Nephron progenitor cell (in vitro differentiated cells): ENCODE data around the gene RNPC3.

ENCODE experiments used
- DNase-seq: peaks from one replicate; pipeline ENCODE4 v3.0.0; 2021
- H3K27ac Mint-ChIP-seq: 2 replicates; pipeline ENCODE4 v1.8.0; 2021; ENCODE audit warnings: mild to moderate bottlenecking, moderate library complexity, mixed read lengths
- H3K27me3 Mint-ChIP-seq: 2 replicates; pipeline ENCODE4 v1.8.0; 2021; ENCODE audit warnings: mild to moderate bottlenecking, low read depth, mixed read lengths; ENCODE audit not compliant: poor library complexity
- H3K36me3 Mint-ChIP-seq: 2 replicates; pipeline ENCODE4 v1.8.0; 2021; ENCODE audit warnings: low read depth, mixed read lengths
- H3K4me1 Mint-ChIP-seq: 2 replicates; pipeline ENCODE4 v1.8.0; 2021; ENCODE audit warnings: mixed read lengths
- H3K4me3 Mint-ChIP-seq: 2 replicates; pipeline ENCODE4 v1.8.0; 2021; ENCODE audit warnings: mild to moderate bottlenecking, moderate library complexity, mixed read lengths
- H3K9me3 Mint-ChIP-seq: 2 replicates; pipeline ENCODE4 v1.8.0; 2021; ENCODE audit warnings: mild to moderate bottlenecking, moderate library complexity, mixed read lengths
- TF ChIP-seq, protein P1 (sequence below): fragments of 200-600 bp; sonication (generic); IDR thresholded peaks from 2 replicates; pipeline ENCODE4 v1.5.0; 2021; ENCODE audit warnings: antibody characterized with exemption

The RNPC3 gene, protein sequence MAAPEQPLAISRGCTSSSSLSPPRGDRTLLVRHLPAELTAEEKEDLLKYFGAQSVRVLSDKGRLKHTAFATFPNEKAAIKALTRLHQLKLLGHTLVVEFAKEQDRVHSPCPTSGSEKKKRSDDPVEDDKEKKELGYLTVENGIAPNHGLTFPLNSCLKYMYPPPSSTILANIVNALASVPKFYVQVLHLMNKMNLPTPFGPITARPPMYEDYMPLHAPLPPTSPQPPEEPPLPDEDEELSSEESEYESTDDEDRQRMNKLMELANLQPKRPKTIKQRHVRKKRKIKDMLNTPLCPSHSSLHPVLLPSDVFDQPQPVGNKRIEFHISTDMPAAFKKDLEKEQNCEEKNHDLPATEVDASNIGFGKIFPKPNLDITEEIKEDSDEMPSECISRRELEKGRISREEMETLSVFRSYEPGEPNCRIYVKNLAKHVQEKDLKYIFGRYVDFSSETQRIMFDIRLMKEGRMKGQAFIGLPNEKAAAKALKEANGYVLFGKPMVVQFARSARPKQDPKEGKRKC

GRCh38 chr1:103525607-103526507, at the start of gene RNPC3:
RNPC3 (plus strand) TSS chr1:103525699; CDS start chr1:103526071, 372 bp downstream.
- Mint-ChIP-seq H3K9me3 (peaks cover 12% of the 10 kb centered on the region), H3K36me3 (peaks cover 28% of the 10 kb centered on the region), H3K4me1 (peaks cover 24% of the 10 kb centered on the region), H3K27ac (peak within 1 kb of the TSS; percentile 100), H3K4me3 (peak within 1 kb of the TSS; percentile 99), H3K27me3 (no peaks in the 10 kb centered on the region)
- peak; percentile 88 for DNase-seq
- TF ChIP-seq, protein P1, sequence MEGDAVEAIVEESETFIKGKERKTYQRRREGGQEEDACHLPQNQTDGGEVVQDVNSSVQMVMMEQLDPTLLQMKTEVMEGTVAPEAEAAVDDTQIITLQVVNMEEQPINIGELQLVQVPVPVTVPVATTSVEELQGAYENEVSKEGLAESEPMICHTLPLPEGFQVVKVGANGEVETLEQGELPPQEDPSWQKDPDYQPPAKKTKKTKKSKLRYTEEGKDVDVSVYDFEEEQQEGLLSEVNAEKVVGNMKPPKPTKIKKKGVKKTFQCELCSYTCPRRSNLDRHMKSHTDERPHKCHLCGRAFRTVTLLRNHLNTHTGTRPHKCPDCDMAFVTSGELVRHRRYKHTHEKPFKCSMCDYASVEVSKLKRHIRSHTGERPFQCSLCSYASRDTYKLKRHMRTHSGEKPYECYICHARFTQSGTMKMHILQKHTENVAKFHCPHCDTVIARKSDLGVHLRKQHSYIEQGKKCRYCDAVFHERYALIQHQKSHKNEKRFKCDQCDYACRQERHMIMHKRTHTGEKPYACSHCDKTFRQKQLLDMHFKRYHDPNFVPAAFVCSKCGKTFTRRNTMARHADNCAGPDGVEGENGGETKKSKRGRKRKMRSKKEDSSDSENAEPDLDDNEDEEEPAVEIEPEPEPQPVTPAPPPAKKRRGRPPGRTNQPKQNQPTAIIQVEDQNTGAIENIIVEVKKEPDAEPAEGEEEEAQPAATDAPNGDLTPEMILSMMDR = no peak

DNA sequence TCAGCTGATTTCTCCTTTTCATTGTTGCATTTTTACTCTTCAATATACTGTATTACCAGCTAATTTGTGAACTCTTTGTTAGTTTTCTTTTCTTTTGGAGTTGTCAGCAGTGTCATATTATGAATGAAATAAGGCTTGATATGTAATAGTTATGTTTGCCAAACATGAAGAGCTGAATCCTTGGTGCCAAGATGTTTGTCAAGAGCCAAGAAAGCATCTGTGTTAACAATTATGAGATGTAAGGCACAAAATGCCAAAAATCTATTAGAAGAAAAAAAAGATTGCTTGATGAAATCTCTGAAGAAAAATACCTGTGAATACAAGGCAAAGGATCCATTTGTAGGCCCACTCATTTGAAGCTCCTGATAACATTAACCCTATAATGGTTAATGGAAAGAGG, 48.4 kb upstream of the RNPC3 start:
- Mint-ChIP-seq H3K9me3 (no peaks in the 10 kb centered on the region), H3K4me1 (no peaks in the 10 kb centered on the region), H3K4me3 (no peak overlapping the region), H3K36me3 (no peaks in the 10 kb centered on the region), H3K27me3 (no peaks in the 10 kb centered on the region), H3K27ac (no peak overlapping the region)
- TF ChIP-seq, protein P1 = no peak
- no peak for DNase-seq

DNA sequence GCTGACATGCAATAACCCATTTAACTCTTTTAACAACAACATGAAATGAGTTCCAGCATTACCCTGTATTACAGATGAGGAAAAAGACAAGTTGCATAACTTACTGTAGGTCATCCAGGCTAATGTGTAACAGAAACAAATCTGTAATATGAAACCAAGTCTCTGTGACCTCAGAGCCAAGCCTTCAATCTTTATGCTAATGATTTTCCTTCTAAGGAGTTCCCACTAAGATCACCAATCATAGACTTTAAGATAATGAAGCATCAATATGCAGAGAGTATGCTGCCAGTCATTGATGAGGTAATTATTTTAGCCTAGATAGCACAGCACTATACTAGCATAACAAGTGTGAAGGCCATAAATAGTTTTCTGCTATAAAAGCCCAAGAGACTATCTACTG, 35.6 kb upstream of the RNPC3 start:
- no peaks in the 10 kb centered on the region for H3K36me3 Mint-ChIP-seq
- H3K4me3 Mint-ChIP-seq = no peak overlapping the region
- no peaks in the 10 kb centered on the region for H3K9me3 Mint-ChIP-seq
- H3K27me3 Mint-ChIP-seq = no peaks in the 10 kb centered on the region
- H3K4me1 Mint-ChIP-seq = peaks cover 8% of the 10 kb centered on the region
- H3K27ac Mint-ChIP-seq = no peak overlapping the region
- no peak for DNase-seq
- TF ChIP-seq, protein P1 = no peak

DNA sequence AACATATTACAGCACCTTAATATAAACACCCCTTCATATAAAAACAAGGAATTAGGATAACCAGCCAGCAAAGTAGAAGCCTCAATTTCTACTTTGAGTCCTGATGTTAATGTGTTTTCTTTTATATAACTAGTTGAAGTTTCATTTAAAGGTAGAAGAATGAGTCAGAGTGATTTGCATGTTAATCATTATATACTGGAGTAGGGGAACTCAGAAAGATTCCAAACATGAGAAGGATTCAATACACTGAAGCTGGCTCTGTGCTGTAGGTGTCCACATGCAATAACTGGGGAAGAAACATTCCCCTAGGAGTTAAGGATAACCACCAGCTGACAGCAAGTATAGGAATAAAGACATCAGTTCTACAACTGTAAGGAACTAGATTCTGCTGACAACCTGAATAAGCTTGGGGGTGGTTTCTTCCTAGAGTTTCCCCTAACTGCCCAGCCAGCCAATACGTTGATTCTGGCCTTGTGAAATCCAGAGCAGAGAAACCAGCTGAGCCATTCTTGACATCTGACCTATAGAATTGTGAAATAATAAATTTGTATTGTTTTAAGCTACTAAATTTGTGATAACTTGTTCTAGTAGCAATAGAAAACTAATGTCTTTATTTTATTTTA, 33.4 kb upstream of the RNPC3 start:
- H3K4me1 Mint-ChIP-seq = peaks cover 8% of the 10 kb centered on the region
- TF ChIP-seq, protein P1 = no peak
- H3K27ac Mint-ChIP-seq = no peak overlapping the region
- H3K4me3 Mint-ChIP-seq = no peak overlapping the region
- no peaks in the 10 kb centered on the region for H3K9me3 Mint-ChIP-seq
- H3K36me3 Mint-ChIP-seq = no peaks in the 10 kb centered on the region
- no peak for DNase-seq
- H3K27me3 Mint-ChIP-seq = no peaks in the 10 kb centered on the region

DNA sequence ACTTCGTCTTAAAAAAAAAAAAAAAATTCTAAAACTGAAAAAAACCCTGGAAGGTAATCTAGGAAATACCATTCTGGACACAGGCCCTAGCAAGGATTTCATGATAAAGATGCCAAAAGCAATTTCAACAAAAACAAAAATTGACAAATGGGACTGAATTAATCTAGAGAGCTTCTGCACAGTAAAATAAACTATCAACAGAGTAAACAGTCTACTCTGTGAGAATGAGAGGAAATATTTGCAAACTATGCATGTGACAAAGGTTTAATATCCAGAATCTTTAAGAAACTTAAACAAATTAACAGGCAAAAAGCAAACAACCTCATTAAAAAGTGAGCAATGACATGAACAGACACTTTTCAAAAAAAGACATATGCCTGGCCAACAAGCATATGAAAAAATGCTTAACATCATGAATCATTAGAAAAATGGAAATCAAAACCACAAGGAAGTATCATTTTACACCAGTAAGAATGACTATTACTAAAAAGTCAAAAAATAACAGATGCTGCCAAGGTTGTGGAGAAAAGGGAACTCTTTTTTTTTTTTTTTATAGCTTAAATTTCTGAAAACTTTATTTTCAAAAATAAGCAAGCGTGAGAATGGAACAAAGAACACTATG, 29.4 kb upstream of the RNPC3 start:
- Mint-ChIP-seq H3K9me3 (no peaks in the 10 kb centered on the region), H3K36me3 (no peaks in the 10 kb centered on the region), H3K4me3 (no peak overlapping the region), H3K27ac (no peak overlapping the region), H3K4me1 (no peaks in the 10 kb centered on the region), H3K27me3 (no peaks in the 10 kb centered on the region)
- DNase-seq = no peak
- TF ChIP-seq, protein P1 = no peak
